HG03025 (cell line): ENCODE measurements around the gene MRPS15.

Experiments
- ATAC-seq: cut with Tn5 transposase; IDR thresholded peaks from one replicate; pipeline ENCODE4 v1.9.1; 2021; ENCODE audit warnings: mild to moderate bottlenecking, moderate library complexity; ENCODE audit not compliant: unreplicated experiment, low FRiP score

The MRPS15 gene

DNA sequence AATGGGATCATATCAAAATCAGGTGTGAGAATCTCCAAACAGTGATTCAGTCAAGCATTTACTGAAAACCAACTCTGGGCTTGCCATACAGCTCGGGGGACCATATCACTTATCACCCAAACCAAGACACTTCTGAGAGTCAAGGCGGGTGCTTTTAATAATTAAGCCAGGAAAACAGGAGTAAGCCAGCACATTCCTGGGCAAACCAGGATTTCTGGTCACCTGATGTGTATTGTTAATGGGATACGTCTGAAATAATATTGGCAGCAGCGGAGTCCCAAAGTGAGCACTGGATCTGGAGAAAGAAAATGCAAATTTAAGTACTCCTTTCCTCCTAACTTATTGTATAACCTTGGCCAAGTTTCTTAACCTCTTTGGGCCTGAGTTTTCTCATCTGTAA, 31.6 kb downstream of the MRPS15 start:
- ATAC-seq: no peak

GRCh38 chr1:36425791-36426190, 38.4 kb downstream of the MRPS15 start:
- no peak for ATAC-seq

DNA sequence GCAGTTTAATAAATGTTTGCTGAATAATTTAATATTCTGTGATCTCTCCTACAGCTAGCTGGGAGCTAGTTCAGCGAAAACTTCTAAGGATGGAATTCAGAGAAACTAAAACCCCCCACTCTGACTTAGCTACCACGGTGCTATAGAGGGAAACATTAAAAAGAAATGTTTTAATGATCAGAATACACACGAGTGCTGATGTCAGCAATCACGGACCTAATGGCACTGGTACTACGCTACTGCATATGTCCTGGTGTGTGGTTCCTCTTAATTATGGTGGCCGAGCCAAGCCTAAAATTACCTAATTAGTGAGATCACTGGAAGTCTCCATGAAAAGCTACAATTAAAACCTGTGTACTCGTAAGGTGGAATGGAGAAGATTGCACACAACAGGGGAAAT, 42.5 kb downstream of the MRPS15 start:
- ATAC-seq: no peak

GRCh38 chr1:36420836-36421317, 43.3 kb downstream of the MRPS15 start:
- ATAC-seq: no peak

GRCh38 chr1:36420409-36420808, 43.8 kb downstream of the MRPS15 start:
- no peak for ATAC-seq

DNA sequence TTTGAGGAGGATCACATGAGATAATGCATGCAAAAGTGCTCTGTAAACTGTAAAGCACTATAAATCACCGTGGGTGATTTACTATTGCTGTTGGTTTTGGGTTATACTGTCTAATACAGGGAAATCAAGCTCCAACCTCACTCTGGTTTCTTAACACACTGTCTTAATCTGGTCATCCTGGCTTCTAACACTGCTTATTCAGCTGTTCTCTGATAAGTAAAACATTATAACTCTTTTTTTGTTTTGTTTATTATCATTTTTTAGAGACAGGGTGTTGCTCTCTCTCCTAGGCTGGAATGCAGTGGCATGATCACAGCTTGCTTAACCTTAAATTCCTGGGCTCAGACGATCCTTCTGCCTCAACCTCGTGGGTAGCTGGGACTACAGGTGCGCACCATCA, 44.6 kb downstream of the MRPS15 start:
- no peak for ATAC-seq

- no peak for ATAC-seq
Measured at GRCh38 chr1:36419140-36419539, 45.0 kb downstream of the MRPS15 start.

DNA sequence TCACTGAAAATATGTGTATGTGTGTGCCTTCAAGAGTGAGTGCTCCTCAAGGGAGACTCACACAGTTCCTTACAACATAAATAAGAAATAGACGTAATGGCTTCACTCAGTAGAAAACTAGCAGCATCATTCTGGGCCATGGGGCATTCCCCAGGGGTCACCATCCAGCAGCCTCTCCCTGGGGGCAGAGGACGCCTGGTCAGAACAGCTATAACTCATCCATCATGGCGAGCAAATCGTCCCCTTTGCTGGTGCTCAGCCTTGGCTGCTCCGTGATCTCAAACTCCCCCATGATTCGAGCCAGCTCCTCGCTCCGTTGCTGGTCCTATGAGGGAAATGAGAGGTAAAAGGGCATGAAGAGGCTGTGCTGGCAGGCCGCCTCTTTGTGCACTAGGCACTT, 46.3 kb downstream of the MRPS15 start:
- ATAC-seq: no peak

DNA sequence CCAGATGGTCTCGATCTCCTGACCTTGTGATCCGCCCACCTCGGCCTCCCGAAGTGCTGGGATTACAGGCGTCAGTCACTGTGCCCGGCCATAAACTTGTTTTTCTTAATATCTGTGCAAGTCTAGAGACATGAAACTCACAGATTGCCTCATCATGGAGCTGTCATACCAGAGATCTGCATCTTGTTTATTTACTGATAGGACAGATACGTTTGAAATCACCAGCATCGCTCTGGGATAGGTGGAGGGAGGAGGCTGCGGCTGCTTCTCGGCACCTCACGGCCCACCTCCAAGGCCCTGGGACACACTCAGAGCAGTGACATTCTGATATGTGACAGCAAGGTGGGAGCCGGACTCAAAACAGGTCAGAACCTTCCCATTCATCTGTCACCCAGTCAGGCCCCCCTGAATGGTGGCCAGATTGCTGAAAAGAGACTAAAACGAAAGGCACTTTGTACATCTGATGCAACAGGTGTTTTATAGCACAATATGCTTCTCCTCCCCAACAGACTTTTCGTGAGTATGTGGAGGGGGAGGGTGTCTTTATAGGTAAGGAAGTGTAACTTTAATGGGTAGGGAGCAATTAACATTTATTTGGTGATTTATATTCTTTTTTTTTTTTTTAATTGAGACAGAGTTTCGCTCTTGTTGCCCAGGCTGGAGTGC, 48.4 kb downstream of the MRPS15 start:
- ATAC-seq: no peak

DNA sequence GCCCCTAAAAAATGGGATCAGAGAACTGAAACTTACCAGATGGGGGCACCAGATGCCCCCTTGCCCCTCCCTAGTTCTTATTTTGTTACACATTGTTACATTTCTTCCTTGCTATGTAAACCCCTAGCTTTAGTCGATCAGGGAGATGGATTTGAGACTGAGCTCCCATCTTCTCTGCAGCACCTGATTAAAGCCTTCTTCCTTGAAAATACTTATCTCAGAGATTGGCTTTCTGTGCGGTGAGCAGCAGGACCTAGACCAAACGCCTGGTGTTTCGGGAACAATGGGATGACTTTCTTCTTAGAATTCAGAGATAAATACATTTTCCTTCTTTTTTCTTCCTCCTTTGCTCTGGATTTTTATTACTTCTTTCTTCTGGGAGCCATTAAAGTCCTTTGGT, 49.8 kb downstream of the MRPS15 start:
- ATAC-seq: no peak

- ATAC-seq: no peak
Measured at GRCh38 chr1:36411674-36412648, 52.2 kb downstream of the MRPS15 start.

GRCh38 chr1:36408479-36408878, 55.7 kb downstream of the MRPS15 start:
- ATAC-seq: no peak

- no peak for ATAC-seq
Measured at GRCh38 chr1:36406440-36406839, 57.7 kb downstream of the MRPS15 start.
